GM12891 (cell line): ENCODE data around the gene GNG11.
"Not testable (repeated sequence)": the region's sequence is repeated elsewhere in the genome, so short reads cannot be mapped to it uniquely, and the experiment has no call there.

ENCODE experiments used
- POLR2A ChIP-seq: IDR thresholded peaks from 2 replicates; pipeline ENCODE4 v1.6.1; 2011; ENCODE audit warnings: low read depth, low read length, control low read depth
- POU2F2 ChIP-seq: IDR thresholded peaks from 2 replicates; pipeline ENCODE4 v1.6.1; 2011; ENCODE audit warnings: low read depth, mild to moderate bottlenecking, control low read depth, low read length, moderate library complexity
- TAF1 ChIP-seq: IDR thresholded peaks from 2 replicates; pipeline ENCODE4 v1.6.1; 2011; ENCODE audit warnings: low read depth, low read length, control low read depth

DNA sequence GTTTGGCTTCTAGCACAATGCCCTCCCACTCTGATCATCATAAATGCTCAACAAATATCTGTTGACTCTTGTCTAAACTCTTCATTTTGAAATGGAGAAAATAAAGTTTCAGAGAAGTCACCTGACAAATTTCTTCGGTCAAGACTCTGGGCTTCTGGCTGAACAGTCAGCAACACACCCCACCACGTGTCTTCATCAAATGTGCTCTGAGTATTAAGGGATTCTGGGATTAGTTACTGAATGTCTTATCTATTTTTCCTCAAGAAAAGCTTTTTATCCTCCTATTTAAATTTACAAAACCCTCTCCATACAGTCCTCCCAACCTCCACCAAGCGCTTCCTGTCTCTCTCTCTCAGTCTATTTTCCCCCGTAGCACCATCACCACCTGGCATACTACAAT, 5.2 kb upstream of the GNG11 start:
- not testable (repeated sequence) for TF ChIP-seq POLR2A, POU2F2, TAF1
